Upper lobe of right lung (tissue), 1 donor: ENCODE measurements around the gene PSMD2. TPM values are rescaled to one million over a fixed set of nuclear protein-coding genes. Genes with fewer than 3 reads are reported as not detected.

ENCODE experiments used
- ATAC-seq: fragments of 200-7000 bp; cut with Tn5 transposase; one replicate; pipeline ENCODE4 v1.9.1; 2020; ENCODE audit warnings: mild to moderate bottlenecking, moderate library complexity
- DNase-seq: peaks from one replicate; pipeline ENCODE4 v3.0.0-alpha.2; 2020
- H3K27ac ChIP-seq: fragments of 200-600 bp; one replicate; pipeline ENCODE4 v1.8.0; 2022
- H3K27me3 ChIP-seq: fragments of 200-600 bp; one replicate; pipeline ENCODE4 v1.8.0; 2022; ENCODE audit warnings: mild to moderate bottlenecking
- H3K36me3 ChIP-seq: fragments of 200-600 bp; one replicate; pipeline ENCODE4 v1.8.0; 2022
- H3K4me1 ChIP-seq: fragments of 200-600 bp; one replicate; pipeline ENCODE4 v1.8.0; 2022
- H3K4me3 ChIP-seq: fragments of 200-600 bp; one replicate; pipeline ENCODE4 v1.8.0; 2022; ENCODE audit warnings: mild to moderate bottlenecking
- H3K9me3 ChIP-seq: fragments of 200-600 bp; one replicate; pipeline ENCODE4 v1.8.0; 2022
- intact Hi-C: fragments of 100-400 bp; cut with DNase I; formaldehyde crosslinking; loops from one replicate; pipeline ENCODE4 v1.11.0; 2022
- total RNA-seq: library from RNA; stranded (reverse); fragmentation: NEBNext Ultra II Directional; extraction: Animal tissue kit (Norgen Biotek cat#: 25700); gene quantifications from one replicate; pipeline ENCODE4 v1.2.1, GENCODE V29; 2021
- TF ChIP-seq, protein P1 (sequence below): fragments of 200-600 bp; IDR thresholded peaks from one replicate; pipeline ENCODE4 v1.8.0; 2022; ENCODE audit warnings: antibody characterized with exemption
- donor health status: DM: no; HTN: yes; CAD: no; lungs with severe emphysema.

Gene PSMD2
- total RNA-seq, 1 donor from 2014 or later, result 152 TPM

DNA sequence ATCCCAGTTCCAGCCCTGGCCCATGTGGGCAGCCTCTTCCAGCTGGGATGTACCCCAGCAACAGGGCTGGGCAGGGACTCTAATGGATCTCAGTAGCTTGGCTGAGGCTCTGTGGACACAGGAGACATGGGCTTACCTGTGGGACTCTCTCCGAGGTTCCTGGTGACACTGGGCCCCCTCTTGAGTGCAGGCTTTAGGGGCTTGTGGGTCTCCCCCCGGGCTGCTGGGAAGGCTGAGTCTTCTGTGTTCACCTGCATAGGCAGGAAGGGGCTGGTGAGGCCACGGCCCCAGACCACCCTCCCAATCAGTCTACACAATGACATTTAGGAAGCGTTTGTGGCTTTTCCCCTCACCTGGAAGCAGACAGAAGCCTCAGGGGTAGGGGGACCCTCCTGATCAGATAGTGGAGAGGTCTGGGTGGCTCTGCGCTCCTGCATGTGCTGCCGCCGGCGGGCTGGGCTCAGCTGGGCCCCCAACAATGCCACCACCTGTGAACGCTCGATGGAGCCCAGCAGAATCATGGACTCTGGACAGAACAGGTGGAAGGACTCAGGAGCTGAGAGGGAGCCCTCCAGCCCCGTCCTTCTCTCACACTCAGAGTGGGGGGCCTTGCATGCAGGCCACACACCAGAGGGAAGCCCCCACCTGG lies 54.0 kb downstream of the PSMD2 start:
- Histone ChIP-seq H3K4me3 (no peak overlapping the region), H3K9me3 (no peaks in the 10 kb centered on the region), H3K27me3 (no peaks in the 10 kb centered on the region), H3K36me3 (no peaks in the 10 kb centered on the region), H3K4me1 (no peaks in the 10 kb centered on the region), H3K27ac (no peak overlapping the region)
- intact Hi-C loops, result no loop called here
- TF ChIP-seq, protein P1, sequence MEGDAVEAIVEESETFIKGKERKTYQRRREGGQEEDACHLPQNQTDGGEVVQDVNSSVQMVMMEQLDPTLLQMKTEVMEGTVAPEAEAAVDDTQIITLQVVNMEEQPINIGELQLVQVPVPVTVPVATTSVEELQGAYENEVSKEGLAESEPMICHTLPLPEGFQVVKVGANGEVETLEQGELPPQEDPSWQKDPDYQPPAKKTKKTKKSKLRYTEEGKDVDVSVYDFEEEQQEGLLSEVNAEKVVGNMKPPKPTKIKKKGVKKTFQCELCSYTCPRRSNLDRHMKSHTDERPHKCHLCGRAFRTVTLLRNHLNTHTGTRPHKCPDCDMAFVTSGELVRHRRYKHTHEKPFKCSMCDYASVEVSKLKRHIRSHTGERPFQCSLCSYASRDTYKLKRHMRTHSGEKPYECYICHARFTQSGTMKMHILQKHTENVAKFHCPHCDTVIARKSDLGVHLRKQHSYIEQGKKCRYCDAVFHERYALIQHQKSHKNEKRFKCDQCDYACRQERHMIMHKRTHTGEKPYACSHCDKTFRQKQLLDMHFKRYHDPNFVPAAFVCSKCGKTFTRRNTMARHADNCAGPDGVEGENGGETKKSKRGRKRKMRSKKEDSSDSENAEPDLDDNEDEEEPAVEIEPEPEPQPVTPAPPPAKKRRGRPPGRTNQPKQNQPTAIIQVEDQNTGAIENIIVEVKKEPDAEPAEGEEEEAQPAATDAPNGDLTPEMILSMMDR, result no peak
- DNase-seq (no peak), ATAC-seq (no peak)

DNA sequence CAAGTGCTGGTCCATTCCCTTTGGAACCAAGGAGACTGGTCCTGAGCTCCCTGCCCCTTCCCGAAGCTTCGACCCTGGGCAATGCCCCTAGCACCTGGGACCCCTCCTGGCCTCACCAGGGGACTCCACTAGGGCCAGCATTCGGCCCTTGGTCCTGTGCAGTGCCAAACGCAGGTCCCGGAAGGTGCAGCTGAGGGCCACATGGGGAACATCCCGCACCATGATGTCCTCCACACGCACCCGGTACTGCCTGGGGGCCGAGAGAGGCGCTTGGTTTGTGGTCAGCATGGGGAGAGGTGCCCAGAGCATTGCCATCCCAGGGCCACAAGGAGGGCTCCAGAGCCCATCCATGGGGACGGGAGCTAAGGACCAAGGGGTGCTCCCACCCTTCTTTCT lies 54.5 kb downstream of the PSMD2 start:
- Histone ChIP-seq H3K27me3 (no peaks in the 10 kb centered on the region), H3K4me1 (no peaks in the 10 kb centered on the region), H3K27ac (no peak overlapping the region), H3K9me3 (no peaks in the 10 kb centered on the region), H3K4me3 (no peak overlapping the region), H3K36me3 (no peaks in the 10 kb centered on the region)
- DNase-seq, result no peak
- TF ChIP-seq, protein P1, result no peak
- intact Hi-C loops, result no loop called here
- no peak for ATAC-seq

DNA sequence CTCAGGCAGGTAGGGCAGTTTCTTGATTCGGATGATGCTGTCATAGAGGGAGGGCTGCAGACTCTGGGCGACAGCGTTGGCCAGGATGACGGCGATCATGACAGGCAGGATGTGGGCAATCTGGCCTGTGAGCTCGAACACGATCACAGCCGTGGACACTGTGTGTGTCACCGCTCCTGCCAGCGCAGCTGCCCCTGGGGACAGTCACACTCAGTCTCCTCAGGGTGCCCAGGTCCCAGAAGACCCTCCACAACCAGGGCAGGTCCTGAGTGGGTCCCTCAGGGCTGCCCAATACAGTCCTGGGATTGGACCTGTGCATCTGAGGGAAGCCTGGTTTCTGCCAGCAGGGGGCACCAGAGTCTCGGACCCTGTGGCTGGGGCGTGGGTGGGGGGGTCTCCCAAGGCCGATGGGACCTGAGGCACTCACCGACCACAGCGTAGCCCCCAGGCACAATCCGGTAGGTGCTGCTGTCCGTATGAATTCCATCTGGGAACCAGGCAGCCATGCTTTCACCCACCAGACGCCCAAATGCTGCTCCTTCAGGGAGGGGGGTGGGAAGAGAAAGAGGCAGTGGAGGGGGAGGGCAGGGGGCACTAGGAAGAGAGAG lies 55.2 kb downstream of the PSMD2 start:
- H3K4me3 ChIP-seq, result no peak overlapping the region
- intact Hi-C loops, result no loop called here
- H3K9me3 ChIP-seq, result no peaks in the 10 kb centered on the region
- no peak overlapping the region for H3K27ac ChIP-seq
- no peaks in the 10 kb centered on the region for H3K36me3 ChIP-seq
- ATAC-seq (peak; percentile 70), DNase-seq (peak; percentile 79)
- TF ChIP-seq, protein P1, result peak; percentile 67
- H3K27me3 ChIP-seq, result no peaks in the 10 kb centered on the region
- no peaks in the 10 kb centered on the region for H3K4me1 ChIP-seq

DNA sequence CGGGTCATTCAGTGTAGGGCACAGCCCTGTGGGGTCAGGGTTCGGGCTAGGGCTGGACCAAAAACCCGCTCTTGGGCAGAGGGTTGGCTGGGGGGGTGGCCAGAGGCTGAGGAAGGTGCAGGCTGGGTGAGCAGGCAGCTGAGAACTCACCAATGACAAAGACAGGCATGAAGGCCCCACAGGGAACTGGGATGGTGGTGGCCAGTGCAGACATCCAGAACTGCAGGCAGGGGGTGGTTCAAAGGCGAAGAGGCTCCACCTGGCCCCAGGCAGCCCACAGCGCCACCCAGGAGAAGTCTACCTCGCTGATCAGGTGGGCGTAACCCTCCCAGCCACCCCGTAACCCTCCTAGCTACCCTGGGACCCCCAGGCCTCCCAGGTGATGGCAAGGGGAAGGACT lies 55.7 kb downstream of the PSMD2 start:
- ATAC-seq (no peak), DNase-seq (no peak)
- H3K36me3 ChIP-seq, result no peaks in the 10 kb centered on the region
- H3K4me1 ChIP-seq, result no peaks in the 10 kb centered on the region
- no peak overlapping the region for H3K4me3 ChIP-seq
- TF ChIP-seq, protein P1, result no peak
- H3K9me3 ChIP-seq, result no peaks in the 10 kb centered on the region
- intact Hi-C loops, result no loop called here
- no peaks in the 10 kb centered on the region for H3K27me3 ChIP-seq
- H3K27ac ChIP-seq, result no peak overlapping the region

DNA sequence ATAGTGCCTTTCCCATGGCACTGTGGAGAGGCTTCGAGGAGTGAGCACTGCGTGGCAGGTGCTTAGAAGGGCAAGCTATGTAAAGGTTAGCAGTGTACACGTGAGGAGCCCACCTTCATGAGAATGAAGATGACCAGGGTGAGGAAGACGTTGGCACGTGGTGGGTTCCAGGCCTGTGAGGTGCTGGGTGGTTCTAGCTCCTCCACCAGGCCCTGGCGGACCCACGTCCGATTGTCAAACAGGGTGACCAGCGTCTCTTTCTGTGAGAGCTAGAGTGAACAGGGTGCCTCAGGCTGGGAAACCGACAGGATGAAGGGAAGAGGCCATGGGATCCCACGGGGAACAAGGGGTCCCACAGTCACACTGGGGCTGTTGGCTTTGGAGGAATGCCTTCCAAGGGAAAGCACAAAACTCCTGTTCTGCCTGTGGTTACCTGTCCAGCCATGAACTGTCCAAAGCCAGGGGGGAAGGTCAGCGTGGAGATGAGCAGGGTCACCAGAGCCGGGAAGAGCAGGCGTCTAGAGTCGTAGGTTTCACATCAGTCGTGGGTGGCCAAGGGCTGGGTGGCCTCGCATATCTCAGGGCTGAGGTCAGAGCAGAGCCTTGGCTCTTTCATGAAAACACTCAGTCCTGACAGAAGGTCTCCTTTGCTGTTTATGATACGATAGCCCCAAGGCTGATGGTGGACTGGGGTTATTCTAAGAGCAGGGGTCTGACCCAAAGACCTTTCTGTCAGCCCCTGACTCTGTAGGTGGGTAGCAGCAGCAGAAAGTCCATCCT lies 56.4 kb downstream of the PSMD2 start:
- no peaks in the 10 kb centered on the region for H3K9me3 ChIP-seq
- TF ChIP-seq, protein P1, result no peak
- H3K36me3 ChIP-seq, result no peaks in the 10 kb centered on the region
- H3K27me3 ChIP-seq, result no peaks in the 10 kb centered on the region
- intact Hi-C loops, result no loop called here
- ATAC-seq (no peak), DNase-seq (no peak)
- no peak overlapping the region for H3K27ac ChIP-seq
- H3K4me3 ChIP-seq, result no peak overlapping the region
- H3K4me1 ChIP-seq, result peaks cover 2% of the 10 kb centered on the region
